D721Med (cell line): ENCODE data around the gene TCERG1L.

Experiments used
- DNase-seq: peaks from one replicate; pipeline ENCODE4 v3.0.0; 2011; ENCODE audit warnings: low spot score; ENCODE audit not compliant: insufficient read length
- FAIRE-seq: peaks from 2 replicates; lab custom pipeline; 2011; peaks lifted over from hg19 to GRCh38; lab: Jason Lieb, UNC
- CTCF ChIP-seq: IDR thresholded peaks from 2 replicates; pipeline ENCODE4 v1.5.1; 2012; ENCODE audit warnings: mild to moderate bottlenecking, control low read depth; ENCODE audit not compliant: insufficient read depth; ENCODE audit errors: missing control alignments

The TCERG1L gene

GRCh38 chr10:131063311-131063710, 248.2 kb downstream of the TCERG1L start:
- DNase-seq, result no peak
- no peak for FAIRE-seq
- TF ChIP-seq CTCF, result no peak

DNA sequence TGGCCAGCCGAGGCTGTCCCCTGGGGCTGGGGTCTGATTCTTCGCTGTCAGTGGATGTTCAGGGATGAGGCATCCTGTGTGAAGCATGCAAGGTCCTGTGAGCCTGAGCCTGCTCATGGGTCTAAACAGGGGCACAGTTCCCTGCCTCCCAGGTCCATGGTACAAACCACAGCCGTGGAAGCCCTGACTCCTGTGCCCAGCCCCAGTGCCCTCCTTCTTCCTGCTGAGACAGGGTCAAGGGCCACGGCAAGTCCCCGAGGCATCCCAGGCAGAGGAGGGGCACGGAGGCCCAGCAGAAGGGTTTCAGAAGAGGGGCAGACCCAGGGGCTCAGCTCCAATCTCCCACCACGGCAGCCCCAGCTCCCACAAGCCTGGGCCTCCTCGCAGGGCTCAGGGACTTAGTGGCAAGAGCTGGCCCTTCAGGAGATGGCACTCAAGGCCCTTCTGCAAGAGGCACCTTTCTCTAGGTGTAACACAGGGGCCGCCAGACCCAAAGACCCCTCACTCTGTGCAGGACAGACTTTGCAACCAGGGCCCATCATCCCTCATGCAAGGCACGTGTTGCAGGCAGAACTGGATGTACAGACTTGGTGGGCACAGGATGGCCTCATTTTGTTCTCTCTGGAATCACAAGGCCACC, 248.8 kb downstream of the TCERG1L start:
- FAIRE-seq (no peak), DNase-seq (no peak)
- TF ChIP-seq CTCF, result no peak

- no peak for TF ChIP-seq CTCF
- FAIRE-seq (no peak), DNase-seq (no peak)
Measured at GRCh38 chr10:131061216-131061615, 250.3 kb downstream of the TCERG1L start.

DNA sequence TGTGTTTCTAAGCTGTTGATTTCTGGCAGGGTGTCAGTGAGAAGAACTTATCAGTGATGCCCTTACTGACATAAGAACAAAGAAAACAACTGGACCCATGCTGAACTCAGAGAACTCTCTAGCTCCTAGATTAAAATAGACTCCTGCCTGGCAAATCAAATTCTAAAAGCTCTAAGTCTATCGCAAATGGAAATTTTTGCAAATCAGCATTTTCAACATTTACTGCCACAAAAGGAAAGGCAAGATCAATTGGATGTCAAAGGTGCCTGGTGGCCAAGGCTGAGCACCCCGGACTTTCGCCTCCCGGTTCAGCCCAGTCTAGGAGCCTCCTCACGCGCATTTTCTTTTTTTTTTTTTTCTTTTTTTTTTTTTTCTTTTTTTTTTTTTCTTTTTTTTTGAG, 251.6 kb downstream of the TCERG1L start:
- FAIRE-seq (no peak), DNase-seq (no peak)
- no peak for TF ChIP-seq CTCF

GRCh38 chr10:131058799-131059198, 252.7 kb downstream of the TCERG1L start:
- no peak for TF ChIP-seq CTCF
- DNase-seq, result no peak
- FAIRE-seq, result no peak

- TF ChIP-seq CTCF, result no peak
- DNase-seq, result no peak
- no peak for FAIRE-seq
Measured at GRCh38 chr10:131056781-131057180, 254.7 kb downstream of the TCERG1L start.

DNA sequence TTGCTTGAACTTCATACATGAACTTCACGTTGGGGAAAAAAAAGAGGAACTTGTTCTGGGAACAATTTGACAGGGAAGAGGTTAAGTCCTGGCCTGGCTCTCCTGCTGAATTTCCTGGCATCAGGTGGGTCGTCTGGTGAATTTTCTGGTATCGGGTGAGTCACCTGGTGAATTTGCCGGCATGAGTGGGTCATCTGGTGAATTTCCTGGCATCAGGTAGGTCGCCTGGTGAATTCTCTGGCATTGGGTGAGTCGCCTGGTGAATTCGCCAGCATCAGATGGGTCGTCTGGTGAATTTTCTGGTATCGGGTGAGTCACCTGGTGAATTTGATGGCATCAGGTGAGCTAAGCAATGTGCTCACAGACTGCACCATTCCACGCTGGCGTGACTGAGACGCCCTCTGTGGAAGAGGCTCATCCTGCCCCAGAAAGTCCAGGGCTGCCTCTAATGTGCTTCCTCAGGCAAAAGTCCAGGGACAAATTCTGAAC, 255.4 kb downstream of the TCERG1L start:
- no peak for TF ChIP-seq CTCF
- no peak for FAIRE-seq

More for the DNA sequence above, 255.4 kb downstream of the TCERG1L start:
- no peak for DNase-seq
